SK-N-MC (cell line): ENCODE data around the gene CEP164.
"Not testable (repeated sequence)": the region's sequence is repeated elsewhere in the genome, so short reads cannot be mapped to it uniquely, and the experiment has no call there.

ENCODE experiments used
- EZH2 ChIP-seq: fragments of 200-600 bp; sonication (generic); IDR thresholded peaks from one replicate; pipeline ENCODE4 v1.6.1; 2017; ENCODE audit warnings: antibody characterized with exemption
- POLR2AphosphoS5 ChIP-seq: IDR thresholded peaks from 2 replicates; pipeline ENCODE4 v1.6.1; 2012; ENCODE audit warnings: mild to moderate bottlenecking, low read depth, low read length, borderline replicate concordance

GRCh38 chr11:117456721-117457029 lies 129.0 kb downstream of the CEP164 start:
- TF ChIP-seq EZH2, POLR2AphosphoS5: not testable (repeated sequence)
